A549 (cell line): ENCODE measurements around the gene ZNF521. TPM values are rescaled to one million over a fixed set of nuclear protein-coding genes. Genes with fewer than 3 reads are reported as not detected.
A peak's percentile ranks its signal among the peaks of the same experiment; 100 is the strongest.

Experiments used
- ATAC-seq, 2 experiments: fragments of 200-7000 bp in 1 of 2; fragments of >200 bp in 1 of 2; cut with Nextera tagmentation in 1 of 2; cut with Tn5 transposase in 1 of 2; 3 replicates each; pipeline versions ENCODE4 v1.8.0 to v1.9.1; 2018 to 2020; ENCODE audit warnings: mild to moderate bottlenecking in 1 of 2, moderate library complexity in 1 of 2
- CTCF ChIA-PET: fragments of 300-600 bp; sonication (Branson Sonifier 250); formaldehyde crosslinking; extraction: SDS; loops from one replicate; lab custom pipeline; 2021; ENCODE audit warnings: antibody characterized with exemption, inconsistent platforms; lab: Yijun Ruan, JAX
- POLR2A ChIA-PET: fragments of 350-600 bp; formaldehyde crosslinking; extraction: SDS; loops from one replicate; lab custom pipeline; 2021; ENCODE audit warnings: antibody characterized with exemption, inconsistent platforms; lab: Yijun Ruan, JAX
- DNase-seq, 2 experiments: peaks; one replicate each; pipeline versions ENCODE4 v3.0.0 to v3.0.0-alpha.2; 2011 to 2016; ENCODE audit warnings: low read depth in 1 of 2, low spot score in 1 of 2
- FAIRE-seq: peaks from 2 replicates; lab custom pipeline; 2011; peaks lifted over from hg19 to GRCh38; lab: Jason Lieb, UNC
- H3K27ac ChIP-seq, 2 experiments: fragments of >200 bp; sonication (Bioruptor Twin); formaldehyde crosslinking; 3 replicates each; pipeline ENCODE4 v1.5.1; 2016 to 2017
- H3K4me1 ChIP-seq: fragments of >200 bp; sonication (Bioruptor Twin); formaldehyde crosslinking; 3 replicates; pipeline ENCODE4 v1.6.1; 2016
- H3K4me2 ChIP-seq: fragments of >200 bp; sonication (Bioruptor Twin); formaldehyde crosslinking; 3 replicates; pipeline ENCODE4 v1.6.1; 2016
- H3K4me3 ChIP-seq: fragments of >200 bp; sonication (Bioruptor Twin); formaldehyde crosslinking; 3 replicates; pipeline ENCODE4 v1.5.1; 2016
- H3K9me3 ChIP-seq: fragments of >200 bp; sonication (Bioruptor Twin); formaldehyde crosslinking; 3 replicates; pipeline ENCODE4 v1.6.1; 2016
- BHLHE40 ChIP-seq: IDR thresholded peaks from 2 replicates; pipeline ENCODE4 v1.6.1; 2012; ENCODE audit warnings: low read depth, low read length, inconsistent platforms
- CTCF ChIP-seq: fragments of >200 bp; sonication (Bioruptor Twin); formaldehyde crosslinking; IDR thresholded peaks from 3 replicates; pipeline ENCODE4 v1.5.1; 2016
- EHF ChIP-seq: fragments of 250-450 bp; sonication (Bioruptor Pico); IDR thresholded peaks from 2 replicates; pipeline ENCODE4 v1.5.0; 2020; ENCODE audit warnings: mild to moderate bottlenecking
- ESRRA ChIP-seq: fragments of 150-350 bp; IDR thresholded peaks from 2 replicates; pipeline ENCODE4 v1.6.1; 2014; ENCODE audit warnings: mild to moderate bottlenecking, low read length, borderline replicate concordance
- FOSB ChIP-seq: fragments of 250-450 bp; sonication (Bioruptor Pico); IDR thresholded peaks from 2 replicates; pipeline ENCODE4 v1.5.0; 2020; ENCODE audit warnings: mild to moderate bottlenecking, moderate library complexity
- FOXS1 ChIP-seq: fragments of 250-450 bp; sonication (Bioruptor Pico); IDR thresholded peaks from 2 replicates; pipeline ENCODE4 v1.5.0; 2020; ENCODE audit warnings: mild to moderate bottlenecking, moderate library complexity
- HEYL ChIP-seq: fragments of 250-450 bp; sonication (Bioruptor Pico); IDR thresholded peaks from 2 replicates; pipeline ENCODE4 v1.8.0; 2021; ENCODE audit warnings: mild to moderate bottlenecking, moderate library complexity
- HMGXB4 ChIP-seq: fragments of 250-450 bp; sonication (Bioruptor Pico); IDR thresholded peaks from 2 replicates; pipeline ENCODE4 v1.5.0; 2021; ENCODE audit warnings: mild to moderate bottlenecking, moderate library complexity, borderline replicate concordance
- MAFK ChIP-seq: fragments of 450-650 bp; IDR thresholded peaks from 2 replicates; pipeline ENCODE4 v1.6.1; 2014; ENCODE audit not compliant: partially characterized antibody
- MYC ChIP-seq: IDR thresholded peaks from 2 replicates; pipeline ENCODE4 v1.6.1; 2012; ENCODE audit warnings: mild to moderate bottlenecking, inconsistent platforms, low read length, improper control_type of control experiment, borderline replicate concordance
- NFE2L2 ChIP-seq: fragments of 150-350 bp; conservative IDR thresholded peaks from 2 replicates; pipeline ENCODE4 v1.6.1; 2014; ENCODE audit warnings: low read length
- NR3C1 ChIP-seq: fragments of >200 bp; sonication (Bioruptor Twin); formaldehyde crosslinking; IDR thresholded peaks from 3 replicates; pipeline ENCODE4 v1.6.1; 2017
- PBX3 ChIP-seq: IDR thresholded peaks from 2 replicates; pipeline ENCODE4 v1.6.1; 2012
- PHF8 ChIP-seq: fragments of 200-600 bp; sonication (generic); IDR thresholded peaks from 2 replicates; pipeline ENCODE4 v1.6.1; 2016; ENCODE audit warnings: low read depth, mild to moderate bottlenecking, antibody characterized with exemption, moderate library complexity, borderline replicate concordance
- POLR2AphosphoS2 ChIP-seq: conservative IDR thresholded peaks from 2 replicates; pipeline ENCODE4 v1.6.1; 2012; ENCODE audit warnings: low read length, improper control_type of control experiment, inconsistent platforms
- RARB ChIP-seq: fragments of 250-450 bp; sonication (Bioruptor Pico); IDR thresholded peaks from 2 replicates; pipeline ENCODE4 v1.8.0; 2021; ENCODE audit warnings: mild to moderate bottlenecking, moderate library complexity
- RNF2 ChIP-seq: fragments of 200-600 bp; sonication (generic); IDR thresholded peaks from 2 replicates; pipeline ENCODE4 v1.6.1; 2016; ENCODE audit warnings: low read depth, mild to moderate bottlenecking, antibody characterized with exemption, moderate library complexity, borderline replicate concordance
- ZC3H11A ChIP-seq: fragments of 450-650 bp; IDR thresholded peaks from 2 replicates; pipeline ENCODE4 v1.6.1; 2014; ENCODE audit warnings: antibody characterized with exemption, mild to moderate bottlenecking
- ZNF302 ChIP-seq: fragments of 250-450 bp; sonication (Bioruptor Pico); IDR thresholded peaks from 2 replicates; pipeline ENCODE4 v1.9.0; 2021; ENCODE audit warnings: inconsistent platforms, mild to moderate bottlenecking, moderate library complexity
- ZSCAN20 ChIP-seq: fragments of 250-450 bp; sonication (Bioruptor Pico); IDR thresholded peaks from 2 replicates; pipeline ENCODE4 v1.8.0; 2022; ENCODE audit warnings: mild to moderate bottlenecking, moderate library complexity
- WGBS: methylation state at CpG from one replicate; pipeline ENCODE4 v1.1.6; 2017; ENCODE audit errors: missing lambda C conversion rate; 5-methylcytosine and 5-hydroxymethylcytosine counted together
- polyA plus RNA-seq, 4 experiments: library from polyadenylated mRNA; depleted of rRNA in 3 of 4; stranded (reverse); fragments of >200 nt; fragmentation: RNase III in 1 of 4; extraction: RNeasy Plus Mini Kit Qiagen cat#74134 plus additional on column Dnase treatment in 1 of 4; gene quantifications; 2 replicates in 3 of 4; 3 replicates in 1 of 4; pipeline ENCODE4 v1.2.3, GENCODE V29; 2011 to 2017
- TF ChIP-seq, protein P1 (sequence below): fragments of 450-650 bp; IDR thresholded peaks from 2 replicates; pipeline ENCODE4 v1.6.1; 2014; ENCODE audit warnings: antibody characterized with exemption
- TF ChIP-seq, protein P2 (sequence below): fragments of >200 bp; sonication (Bioruptor Twin); formaldehyde crosslinking; IDR thresholded peaks from 2 replicates; pipeline ENCODE4 v1.6.1; 2016
- TF ChIP-seq, protein P3 (sequence below): fragments of 250-450 bp; sonication (Bioruptor Pico); IDR thresholded peaks from 2 replicates; pipeline ENCODE4 v1.5.0; 2020; ENCODE audit warnings: low read depth, mild to moderate bottlenecking, moderate library complexity

Gene ZNF521
- polyA plus RNA-seq, 2 of the 4 experiments (the other 2 are of a cell fraction) = not detected

- CTCF ChIA-PET = no interaction called here
- DNase-seq = no peak
- ATAC-seq = no peak
- H3K4me2 ChIP-seq = no peak overlapping the region
- FAIRE-seq = no peak
- no peaks in the 10 kb centered on the region for H3K4me1 ChIP-seq
- 18% methylated on average over 2 of the region's 2 CpGs for WGBS
- H3K4me3 ChIP-seq = no peak overlapping the region
- no peaks in the 10 kb centered on the region for H3K9me3 ChIP-seq
- no peak for TF ChIP-seq HMGXB4
- TF ChIP-seq, all 56 proteins: peak for 0
- POLR2A ChIA-PET = no interaction called here
- H3K27ac ChIP-seq = no peak overlapping the region
Measured at GRCh38 chr18:25146512-25146910, 205.5 kb downstream of the ZNF521 start.

DNA sequence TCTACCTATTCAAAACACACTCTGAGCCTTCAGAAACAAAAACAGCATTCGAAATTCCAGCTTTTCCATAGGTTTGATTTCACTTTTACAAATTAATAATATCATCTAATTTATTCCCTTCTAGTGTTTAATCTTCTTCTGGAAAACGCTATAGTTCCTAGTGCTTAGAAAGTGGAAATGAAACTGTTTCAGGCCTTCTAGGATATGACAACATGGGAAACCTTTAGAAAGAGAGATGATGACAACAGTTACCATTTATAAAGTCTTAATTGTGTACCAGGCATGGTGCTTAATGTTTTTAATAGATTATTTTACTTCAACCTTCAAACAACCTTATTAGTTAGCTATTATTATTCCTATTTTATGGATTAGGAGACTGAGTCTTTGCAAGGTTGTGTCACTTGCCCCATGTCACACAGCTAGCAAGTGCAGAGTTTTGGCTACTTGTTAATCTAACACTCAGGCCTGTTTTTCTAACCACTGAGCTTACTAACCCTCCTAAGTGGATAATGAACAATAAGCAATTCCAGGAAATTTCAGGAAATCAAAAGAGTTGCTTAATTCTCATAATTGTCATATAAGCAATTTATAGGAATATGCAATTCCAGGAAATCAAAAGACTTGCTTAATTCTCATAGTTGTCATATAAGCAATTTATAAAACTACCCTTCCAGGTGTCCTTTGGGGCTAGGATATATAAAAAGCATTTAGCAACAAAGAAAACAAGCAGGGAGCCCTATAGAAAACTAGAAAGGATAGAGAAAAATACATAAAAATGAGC lies 206.0 kb downstream of the ZNF521 start:
- H3K27ac ChIP-seq = no peak overlapping the region
- WGBS = 26% methylated on average over 2 of the region's 2 CpGs

GRCh38 chr18:25144820-25145219 lies 207.1 kb downstream of the ZNF521 start:
- no peak overlapping the region for H3K27ac ChIP-seq
- no peak for TF ChIP-seq EHF (CRISPR knock-in tag)
- no peak for TF ChIP-seq FOXS1 (CRISPR knock-in tag)
- TF ChIP-seq, protein P1, sequence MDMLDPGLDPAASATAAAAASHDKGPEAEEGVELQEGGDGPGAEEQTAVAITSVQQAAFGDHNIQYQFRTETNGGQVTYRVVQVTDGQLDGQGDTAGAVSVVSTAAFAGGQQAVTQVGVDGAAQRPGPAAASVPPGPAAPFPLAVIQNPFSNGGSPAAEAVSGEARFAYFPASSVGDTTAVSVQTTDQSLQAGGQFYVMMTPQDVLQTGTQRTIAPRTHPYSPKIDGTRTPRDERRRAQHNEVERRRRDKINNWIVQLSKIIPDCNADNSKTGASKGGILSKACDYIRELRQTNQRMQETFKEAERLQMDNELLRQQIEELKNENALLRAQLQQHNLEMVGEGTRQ = no peak
- no peak for TF ChIP-seq RNF2
- no peak for TF ChIP-seq BHLHE40
- TF ChIP-seq NFE2L2 = no peak
- TF ChIP-seq NR3C1 = no peak
- TF ChIP-seq RARB (CRISPR knock-in tag) = no peak
- TF ChIP-seq ZC3H11A = no peak
- TF ChIP-seq CTCF = no peak
- TF ChIP-seq PBX3 = no peak
- no peak for TF ChIP-seq MYC
- TF ChIP-seq HEYL = no peak
- TF ChIP-seq, protein P2, sequence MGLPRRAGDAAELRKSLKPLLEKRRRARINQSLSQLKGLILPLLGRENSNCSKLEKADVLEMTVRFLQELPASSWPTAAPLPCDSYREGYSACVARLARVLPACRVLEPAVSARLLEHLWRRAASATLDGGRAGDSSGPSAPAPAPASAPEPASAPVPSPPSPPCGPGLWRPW = no peak
- TF ChIP-seq PHF8 = no peak
- no peak for TF ChIP-seq ZSCAN20 (CRISPR knock-in tag)
- TF ChIP-seq POLR2AphosphoS2 = no peak
- no peak for TF ChIP-seq ZNF302 (CRISPR knock-in tag)
- TF ChIP-seq FOSB = no peak
- TF ChIP-seq, protein P3, sequence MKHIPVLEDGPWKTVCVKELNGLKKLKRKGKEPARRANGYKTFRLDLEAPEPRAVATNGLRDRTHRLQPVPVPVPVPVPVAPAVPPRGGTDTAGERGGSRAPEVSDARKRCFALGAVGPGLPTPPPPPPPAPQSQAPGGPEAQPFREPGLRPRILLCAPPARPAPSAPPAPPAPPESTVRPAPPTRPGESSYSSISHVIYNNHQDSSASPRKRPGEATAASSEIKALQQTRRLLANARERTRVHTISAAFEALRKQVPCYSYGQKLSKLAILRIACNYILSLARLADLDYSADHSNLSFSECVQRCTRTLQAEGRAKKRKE (CRISPR knock-in tag) = no peak
- ChIA-PET CTCF (no interaction called here), POLR2A (no interaction called here)
- no peaks in the 10 kb centered on the region for H3K4me1 ChIP-seq
- DNase-seq (no peak), FAIRE-seq (no peak), ATAC-seq (no peak)
- H3K4me2 ChIP-seq = no peak overlapping the region
- 0% methylated on average over 2 of the region's 2 CpGs for WGBS
- H3K9me3 ChIP-seq = no peaks in the 10 kb centered on the region
- no peak overlapping the region for H3K4me3 ChIP-seq

More for the DNA sequence above, 206.0 kb downstream of the ZNF521 start:
- TF ChIP-seq MAFK (peak; percentile 22), ESRRA (no peak)
- no peak for DNase-seq
- Histone ChIP-seq H3K4me2 (no peak overlapping the region), H3K4me3 (no peak overlapping the region), H3K4me1 (no peaks in the 10 kb centered on the region), H3K9me3 (no peaks in the 10 kb centered on the region)
- FAIRE-seq = no peak
- ChIA-PET POLR2A (no interaction called here), CTCF (no interaction called here)
- ATAC-seq = no peak
